Measurements from ENCODE around the gene PRPF6. TPM values are rescaled to one million over a fixed set of nuclear protein-coding genes. Genes with fewer than 3 reads are reported as not detected.

PRPF6 gene
- total RNA-seq, 1 donor: 55.4 TPM

- DNase-seq (ENCODE audit: low read depth): no peak
- TF ChIP-seq CTCF (IDR thresholded peaks at IDR 0.05; ENCODE audit: insufficient read depth, low read length): no peak
- no peak overlapping the region for H3K4me3 ChIP-seq (ENCODE audit: low read depth, low read length)
Measured at GRCh38 chr20:64033981-64034493, 53.1 kb downstream of the PRPF6 start.

GRCh38 chr20:64035066-64035932, 54.4 kb downstream of the PRPF6 start:
- no peak overlapping the region for H3K4me3 ChIP-seq (ENCODE audit: low read depth, low read length)
- no peak for TF ChIP-seq CTCF (IDR thresholded peaks at IDR 0.05; ENCODE audit: insufficient read depth, low read length)
- DNase-seq (ENCODE audit: low read depth): no peak

GRCh38 chr20:64035933-64036345, 55.0 kb downstream of the PRPF6 start, which contains the start of gene C20orf204:
TSS of gene C20orf204 (plus strand) at chr20:64036182. CDS start at chr20:64036324, 142 bp downstream.
- no peak for TF ChIP-seq CTCF (IDR thresholded peaks at IDR 0.05; ENCODE audit: insufficient read depth, low read length)
- no peak for DNase-seq (ENCODE audit: low read depth)
- no peak within 1 kb of the TSS for H3K4me3 ChIP-seq (ENCODE audit: low read depth, low read length)

GRCh38 chr20:64036346-64037198, 55.6 kb downstream of the PRPF6 start:
- no peak overlapping the region for H3K4me3 ChIP-seq (ENCODE audit: low read depth, low read length)
- no peak for TF ChIP-seq CTCF (IDR thresholded peaks at IDR 0.05; ENCODE audit: insufficient read depth, low read length)
- no peak for DNase-seq (ENCODE audit: low read depth)

- DNase-seq (ENCODE audit: low read depth): no peak
- no peak overlapping the region for H3K4me3 ChIP-seq (ENCODE audit: low read depth, low read length)
- TF ChIP-seq CTCF (IDR thresholded peaks at IDR 0.05; ENCODE audit: insufficient read depth, low read length): no peak
Measured at GRCh38 chr20:64037199-64037497, 56.2 kb downstream of the PRPF6 start.

- TF ChIP-seq CTCF (IDR thresholded peaks at IDR 0.05; ENCODE audit: insufficient read depth, low read length): no peak
- no peak for DNase-seq (ENCODE audit: low read depth)
- H3K4me3 ChIP-seq (ENCODE audit: low read depth, low read length): no peak overlapping the region
Measured at GRCh38 chr20:64037498-64038213, 56.7 kb downstream of the PRPF6 start.
